Activated CD8-positive, alpha-beta memory T cell treated with anti-CD3 and anti-CD28 coated beads, Interleukin-2, amount 50 U/mL, for 24 hours (primary cell): ENCODE data around the gene SBNO2.

Experiments
- DNase-seq: peaks from one replicate; pipeline ENCODE4 v3.0.0-alpha.2; 2020; ENCODE audit errors: extremely low read depth

Gene SBNO2

DNA sequence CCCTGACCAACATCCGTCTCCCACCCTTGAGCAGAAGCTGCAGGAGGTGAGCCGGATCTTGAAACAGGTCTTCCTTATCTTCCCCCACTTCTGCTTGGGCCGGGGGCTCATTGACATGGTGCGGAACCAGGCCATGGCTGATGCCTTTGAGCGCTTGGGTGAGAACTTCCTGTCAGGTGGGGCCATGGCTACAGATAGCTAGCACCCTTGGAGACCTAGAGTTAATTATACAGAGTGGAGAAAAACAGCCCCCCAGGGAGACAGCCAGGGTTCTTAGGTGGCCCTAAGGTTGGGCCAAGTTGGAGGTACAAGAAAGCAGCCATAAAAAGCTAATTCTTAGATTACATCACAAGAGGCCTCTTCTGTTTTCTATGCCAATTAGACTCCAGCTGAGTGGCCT lies 116.0 kb downstream of the SBNO2 start:
- no peak for DNase-seq
